ENCODE data around the gene FBN1.

- TF ChIP-seq CTCF (IDR thresholded peaks at IDR 0.05; ENCODE audit: low read depth, low read length), result no peak
- TF ChIP-seq EZH2phosphoT487 (IDR thresholded peaks at IDR 0.05; ENCODE audit: low read depth), result no peak
Measured at GRCh38 chr15:48653216-48653615, 7.7 kb upstream of the FBN1 start.
